Right lobe of liver (tissue), 6 donors: ENCODE data around the gene TIGD4. TPM values are rescaled to one million over a fixed set of nuclear protein-coding genes. Genes with fewer than 3 reads are reported as not detected.
A peak's percentile ranks its signal among the peaks of the same experiment; 100 is the strongest.

Source experiments
- ATAC-seq, 4 donors: fragments of 200-7000 bp; cut with Tn5 transposase; one replicate each; pipeline ENCODE4 v1.9.1; 2020; ENCODE audit warnings: mild to moderate bottlenecking in 4 of 4, moderate library complexity in 4 of 4
- DNase-seq, 3 donors: peaks; one replicate each; pipeline ENCODE4 v3.0.0-alpha.2; 2020
- H3K27ac ChIP-seq, 3 donors: fragments of 200-600 bp; one replicate each; pipeline ENCODE4 v1.8.0; 2022
- H3K27me3 ChIP-seq, 2 donors: fragments of 200-600 bp; one replicate each; pipeline ENCODE4 v1.8.0; 2022
- H3K36me3 ChIP-seq, 4 donors: fragments of 200-600 bp; sonication (generic) in 1 of 4; one replicate each; pipeline versions ENCODE4 v1.5.1 to v1.8.0; 2017 to 2022; ENCODE audit warnings: control low read depth in 1 of 4
- H3K4me1 ChIP-seq, 4 donors: fragments of 200-600 bp; sonication (generic) in 1 of 4; one replicate each; pipeline versions ENCODE4 v1.5.1 to v1.8.0; 2017 to 2022; ENCODE audit warnings: control low read depth in 1 of 4
- H3K4me3 ChIP-seq, 3 donors: fragments of 200-600 bp; one replicate each; pipeline ENCODE4 v1.8.0; 2022
- H3K9me3 ChIP-seq, 4 donors: fragments of 200-600 bp; sonication (generic) in 1 of 4; one replicate each; pipeline versions ENCODE4 v1.5.1 to v1.8.0; 2017 to 2022; ENCODE audit warnings: control low read depth in 1 of 4
- POLR2A ChIP-seq: fragments of 450-650 bp; IDR thresholded peaks from one replicate; pipeline ENCODE4 v1.6.1; 2017; ENCODE audit warnings: antibody characterized with exemption, mild to moderate bottlenecking
- WGBS: methylation state at CpG from one replicate; pipeline ENCODE4 v1.1.6; 2018; ENCODE audit warnings: low coverage, low lambda C conversion rate; ENCODE audit not compliant: insufficient coverage; ENCODE audit errors: missing lambda C conversion rate; 5-methylcytosine and 5-hydroxymethylcytosine counted together
- intact Hi-C, 2 donors: fragments of 100-400 bp; cut with DNase I; formaldehyde crosslinking; loops; one replicate each; pipeline versions ENCODE4 v1.11.2 to v1.14.1; 2022
- total RNA-seq, 6 experiments: library from RNA; depleted of rRNA in 2 of 6; stranded (reverse); fragments of >200 nt in 2 of 6; fragmentation: NEBNext Ultra II Directional in 3 of 6; extraction: Animal tissue kit (Norgen Biotek cat#: 25700) in 3 of 6; gene quantifications; one replicate each; pipeline versions ENCODE4 v1.1.0 to v1.2.4, GENCODE V29; 2016 to 2023
- TF ChIP-seq, protein P1 (sequence below), 4 donors: fragments of 200-600 bp in 3 of 4; fragments of 450-650 bp in 1 of 4; IDR thresholded peaks; one replicate each; pipeline versions ENCODE4 v1.5.1 to v1.8.0; 2016 to 2022; ENCODE audit warnings: antibody characterized with exemption in 4 of 4, mild to moderate bottlenecking in 2 of 4
- donor health status: DM: no; HTN: yes; CAD: no.
- donor health status: DM: no; HTN: no; CAD: no.
- donor health status: DM: no; HTN: no; CAD: no.
- donor health status: DM: no; HTN: yes; CAD: no.
- donor health status: DM: no; HTN: yes; CAD: no.

TIGD4 gene
- total RNA-seq, 6 experiments from 2014 or later = 0.11 to 0.37 (median 0.18) TPM; not detected in 2

DNA sequence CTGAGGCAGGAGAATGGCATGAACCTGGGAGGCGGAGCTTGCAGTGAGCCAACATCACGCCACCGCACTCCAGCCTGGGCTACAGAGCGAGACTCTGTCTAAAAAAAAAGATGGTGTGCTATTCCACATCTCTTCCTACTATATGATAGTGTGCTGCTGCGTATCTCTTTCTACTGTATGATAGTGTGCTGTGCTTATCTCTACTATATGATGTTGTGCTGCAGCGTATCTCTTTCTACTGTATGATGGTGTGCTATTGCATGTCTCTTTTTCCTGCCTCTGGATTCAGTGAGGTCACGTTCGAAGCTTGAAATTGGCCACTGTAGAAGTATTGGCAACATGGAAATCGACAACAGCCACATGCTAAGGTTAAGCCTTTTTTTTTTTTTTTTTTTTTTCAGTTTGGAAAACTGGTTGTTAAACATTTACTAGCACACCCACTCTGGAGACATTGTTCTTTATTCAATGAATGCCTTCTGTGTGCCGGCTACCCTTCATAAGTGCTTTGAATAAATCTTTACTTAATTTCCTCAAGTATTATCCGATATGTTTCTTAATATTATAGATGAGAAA, 31.3 kb upstream of the TIGD4 start:
- Histone ChIP-seq H3K4me3 (no peak overlapping the region), H3K36me3 (no peaks in the 10 kb centered on the region), H3K27me3 (no peaks in the 10 kb centered on the region), H3K27ac (no peak overlapping the region), H3K4me1 (peaks cover 0 to 3% (median 2%) of the 10 kb centered on the region in 4 donors), H3K9me3 (no peaks in the 10 kb centered on the region)
- DNase-seq (no peak), ATAC-seq (peak; percentile 80 to 88 (median 85))
- 51% methylated on average over 8 of the region's 11 CpGs for whole genome bisulfite sequencing
- intact Hi-C loops = no loop called here
- no peak for TF ChIP-seq POLR2A

DNA sequence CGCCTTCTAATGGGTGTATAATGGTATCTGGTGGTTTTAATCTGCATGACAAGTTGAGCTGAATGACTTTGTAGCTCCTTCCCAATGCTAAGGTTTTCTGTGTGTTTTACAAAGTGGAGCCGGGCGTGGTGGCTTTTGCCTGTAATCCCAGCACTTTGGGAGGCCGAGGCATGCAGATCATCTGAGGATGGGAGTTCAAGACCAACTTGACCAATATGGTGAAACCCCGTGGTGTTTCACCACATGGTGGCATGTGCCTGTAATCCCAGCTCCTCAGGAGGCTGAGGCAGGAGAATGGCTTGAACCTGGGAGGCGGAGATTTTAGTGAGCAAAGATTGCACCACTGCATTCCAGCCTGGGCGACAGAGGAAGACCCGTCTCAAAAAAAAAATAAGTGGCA, 29.1 kb upstream of the TIGD4 start:
- Histone ChIP-seq H3K4me3 (no peak overlapping the region), H3K9me3 (no peaks in the 10 kb centered on the region), H3K27me3 (no peaks in the 10 kb centered on the region), H3K27ac (no peak overlapping the region), H3K4me1 (peaks cover 0 to 3% (median 2%) of the 10 kb centered on the region in 4 donors), H3K36me3 (no peaks in the 10 kb centered on the region)
- intact Hi-C loops = no loop called here
- DNase-seq = no peak
- TF ChIP-seq POLR2A = no peak
- TF ChIP-seq, protein P1, sequence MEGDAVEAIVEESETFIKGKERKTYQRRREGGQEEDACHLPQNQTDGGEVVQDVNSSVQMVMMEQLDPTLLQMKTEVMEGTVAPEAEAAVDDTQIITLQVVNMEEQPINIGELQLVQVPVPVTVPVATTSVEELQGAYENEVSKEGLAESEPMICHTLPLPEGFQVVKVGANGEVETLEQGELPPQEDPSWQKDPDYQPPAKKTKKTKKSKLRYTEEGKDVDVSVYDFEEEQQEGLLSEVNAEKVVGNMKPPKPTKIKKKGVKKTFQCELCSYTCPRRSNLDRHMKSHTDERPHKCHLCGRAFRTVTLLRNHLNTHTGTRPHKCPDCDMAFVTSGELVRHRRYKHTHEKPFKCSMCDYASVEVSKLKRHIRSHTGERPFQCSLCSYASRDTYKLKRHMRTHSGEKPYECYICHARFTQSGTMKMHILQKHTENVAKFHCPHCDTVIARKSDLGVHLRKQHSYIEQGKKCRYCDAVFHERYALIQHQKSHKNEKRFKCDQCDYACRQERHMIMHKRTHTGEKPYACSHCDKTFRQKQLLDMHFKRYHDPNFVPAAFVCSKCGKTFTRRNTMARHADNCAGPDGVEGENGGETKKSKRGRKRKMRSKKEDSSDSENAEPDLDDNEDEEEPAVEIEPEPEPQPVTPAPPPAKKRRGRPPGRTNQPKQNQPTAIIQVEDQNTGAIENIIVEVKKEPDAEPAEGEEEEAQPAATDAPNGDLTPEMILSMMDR (IDR thresholded peaks at IDR 0.05) = no peak
- 92% methylated on average over 8 of the region's 8 CpGs for WGBS
- ATAC-seq = no peak

DNA sequence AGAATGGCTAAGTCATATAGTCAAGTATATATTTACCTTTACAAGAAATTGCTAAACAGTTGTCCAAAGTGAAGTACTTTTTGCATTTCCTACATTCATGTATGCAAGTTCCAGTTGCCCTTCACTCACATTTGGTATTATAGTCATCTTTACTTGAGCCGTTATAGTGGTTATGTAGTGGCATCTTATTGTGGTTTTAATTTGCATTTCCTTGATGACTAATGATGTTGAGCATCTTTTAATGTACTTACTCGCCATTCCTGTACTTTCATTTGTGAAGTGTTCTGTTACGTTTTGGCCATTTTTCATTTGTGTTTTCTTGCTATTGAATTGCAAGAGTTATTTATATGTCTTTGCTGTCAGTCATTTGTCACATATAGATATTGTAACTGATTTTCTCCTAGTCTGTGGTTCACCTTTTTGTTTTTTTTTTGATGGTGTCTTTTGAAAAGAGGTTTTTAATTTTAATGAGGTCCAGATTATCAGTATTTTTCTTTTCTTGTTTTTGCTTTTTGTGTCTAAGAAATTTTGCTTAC, 27.8 kb upstream of the TIGD4 start:
- TF ChIP-seq POLR2A = no peak
- TF ChIP-seq, protein P1 (IDR thresholded peaks at IDR 0.05) = no peak
- no peak overlapping the region for H3K4me3 ChIP-seq
- peaks cover 0 to 3% (median 2%) of the 10 kb centered on the region in 4 donors for H3K4me1 ChIP-seq
- intact Hi-C loops = no loop called here
- H3K9me3 ChIP-seq = no peaks in the 10 kb centered on the region
- H3K36me3 ChIP-seq = no peaks in the 10 kb centered on the region
- H3K27me3 ChIP-seq = no peaks in the 10 kb centered on the region
- ATAC-seq (no peak), DNase-seq (no peak)
- H3K27ac ChIP-seq = no peak overlapping the region
- 85% methylated on average over 3 of the region's 3 CpGs for WGBS

DNA sequence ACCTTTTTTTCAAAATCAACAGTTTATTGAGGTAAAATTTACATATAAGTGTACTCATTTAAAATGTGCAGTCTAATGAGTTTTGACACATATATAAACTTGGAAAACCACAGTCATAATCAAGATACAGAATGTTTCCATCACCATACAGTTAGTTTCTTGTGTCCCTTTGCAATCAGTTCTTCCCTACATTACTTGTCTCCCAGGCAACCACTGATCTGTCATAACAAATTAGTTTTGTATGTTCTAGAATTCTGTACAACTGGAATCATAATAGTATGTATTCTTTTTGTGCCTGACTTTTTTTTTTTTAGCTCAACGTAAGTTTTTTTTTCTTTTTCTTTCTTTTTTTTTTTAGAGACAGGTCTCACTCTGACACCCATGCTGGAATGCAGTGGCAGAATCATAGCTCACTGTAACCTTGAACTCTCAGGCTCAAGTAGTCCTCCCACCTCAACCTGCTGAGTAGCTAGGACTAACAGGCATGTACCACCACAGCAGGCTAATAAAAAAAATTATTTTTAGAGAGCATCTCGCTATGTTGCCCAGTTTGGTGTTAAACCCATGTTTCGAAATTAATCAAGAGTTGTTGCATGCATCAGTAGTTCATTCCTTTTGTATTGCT, 27.1 kb upstream of the TIGD4 start:
- WGBS = 84% methylated on average over 3 of the region's 3 CpGs
- ATAC-seq = no peak
- Histone ChIP-seq H3K4me3 (no peak overlapping the region), H3K4me1 (peaks cover 0 to 3% (median 2%) of the 10 kb centered on the region in 4 donors), H3K27ac (no peak overlapping the region), H3K27me3 (no peaks in the 10 kb centered on the region), H3K9me3 (no peaks in the 10 kb centered on the region), H3K36me3 (no peaks in the 10 kb centered on the region)
- DNase-seq = no peak
- TF ChIP-seq, protein P1 (IDR thresholded peaks at IDR 0.05) = no peak
- TF ChIP-seq POLR2A = no peak
- intact Hi-C loops = no loop called here

DNA sequence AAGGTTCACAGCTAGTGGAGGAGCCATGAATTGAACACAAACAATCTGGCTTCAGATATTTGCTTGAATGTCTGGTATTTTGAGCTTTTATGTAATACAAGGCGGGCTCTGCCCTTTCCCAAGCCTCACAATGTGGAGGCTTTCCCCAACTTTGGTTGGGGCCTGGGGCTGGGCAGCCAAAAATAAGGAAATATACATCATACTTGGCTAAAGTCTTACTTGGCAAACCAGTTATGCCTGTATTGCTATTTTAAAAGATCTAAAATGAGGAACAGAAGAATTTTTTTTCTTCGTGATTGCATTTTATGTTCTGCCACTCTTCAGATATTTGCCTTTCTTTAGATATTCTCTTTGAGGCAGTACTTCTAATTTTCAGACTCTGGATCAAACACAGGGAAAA, 26.3 kb upstream of the TIGD4 start:
- Histone ChIP-seq H3K27ac (no peak overlapping the region), H3K36me3 (no peaks in the 10 kb centered on the region), H3K9me3 (no peaks in the 10 kb centered on the region), H3K4me1 (peaks cover 0 to 3% (median 0%) of the 10 kb centered on the region in 4 donors), H3K27me3 (no peaks in the 10 kb centered on the region), H3K4me3 (no peak overlapping the region)
- DNase-seq (no peak), ATAC-seq (no peak)
- TF ChIP-seq, protein P1 (IDR thresholded peaks at IDR 0.05) = no peak
- no peak for TF ChIP-seq POLR2A
- intact Hi-C loops = no loop called here
- WGBS = 80% methylated on average over 2 of the region's 2 CpGs
